Fibroblast of mammary gland (primary cell): ENCODE results near the gene CD44.
A peak's percentile ranks its signal among the peaks of the same experiment; 100 is the strongest.

Experiments
- DNase-seq: peaks from one replicate; pipeline ENCODE4 v3.0.0-alpha.2; 2010; ENCODE audit warnings: low read depth
- H3K4me3 ChIP-seq: 2 replicates; pipeline ENCODE4 v1.5.1; 2011; ENCODE audit warnings: low read depth, mild to moderate bottlenecking, low read length, moderate library complexity; ENCODE audit not compliant: control insufficient read depth
- TF ChIP-seq, protein P1 (sequence below): conservative IDR thresholded peaks from 2 replicates; pipeline ENCODE4 v1.5.1; 2011; ENCODE audit warnings: low read depth, low read length, inconsistent platforms; ENCODE audit not compliant: control insufficient read depth, insufficient read depth

Gene CD44

DNA sequence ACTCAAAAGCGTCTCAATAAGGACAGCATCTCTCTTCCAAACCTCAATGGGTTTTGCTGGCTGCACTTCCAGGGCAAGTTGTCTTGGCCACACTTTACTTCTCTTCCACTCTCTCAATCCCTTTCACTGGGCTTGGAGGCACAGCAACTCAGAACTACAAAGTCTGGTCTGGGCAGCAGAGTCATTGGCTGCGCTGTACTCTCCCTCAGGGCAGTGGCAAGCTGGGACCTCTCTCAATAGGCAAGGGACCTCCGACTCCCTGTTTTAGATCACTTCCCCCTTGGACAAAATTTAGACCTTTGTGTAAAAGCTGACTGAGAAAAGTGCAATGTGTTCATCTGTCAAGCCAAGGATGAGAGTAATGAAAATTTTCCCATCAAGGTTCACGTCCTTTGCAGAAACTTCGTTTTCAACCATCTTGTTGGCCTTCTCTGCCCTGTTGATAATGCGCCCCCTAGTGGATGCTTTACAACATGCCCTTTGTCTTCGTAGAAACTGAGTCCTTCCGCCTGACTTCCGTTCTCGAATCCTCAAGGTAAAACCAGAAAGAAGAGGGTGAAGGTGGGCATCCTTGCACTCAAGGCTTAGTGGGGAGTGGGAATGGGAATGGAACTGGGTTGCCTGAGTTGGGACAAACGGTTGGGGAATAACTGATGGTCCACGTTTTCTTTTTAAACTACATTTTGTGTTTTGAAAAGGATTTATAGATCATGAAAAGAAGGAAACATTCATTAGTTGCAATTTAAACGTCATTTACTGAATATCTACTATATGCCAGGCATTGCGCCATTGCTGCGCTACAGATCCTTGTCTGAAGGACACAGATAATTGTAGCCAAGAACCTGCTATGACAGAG, 99.1 kb downstream of the CD44 start:
- TF ChIP-seq, protein P1, sequence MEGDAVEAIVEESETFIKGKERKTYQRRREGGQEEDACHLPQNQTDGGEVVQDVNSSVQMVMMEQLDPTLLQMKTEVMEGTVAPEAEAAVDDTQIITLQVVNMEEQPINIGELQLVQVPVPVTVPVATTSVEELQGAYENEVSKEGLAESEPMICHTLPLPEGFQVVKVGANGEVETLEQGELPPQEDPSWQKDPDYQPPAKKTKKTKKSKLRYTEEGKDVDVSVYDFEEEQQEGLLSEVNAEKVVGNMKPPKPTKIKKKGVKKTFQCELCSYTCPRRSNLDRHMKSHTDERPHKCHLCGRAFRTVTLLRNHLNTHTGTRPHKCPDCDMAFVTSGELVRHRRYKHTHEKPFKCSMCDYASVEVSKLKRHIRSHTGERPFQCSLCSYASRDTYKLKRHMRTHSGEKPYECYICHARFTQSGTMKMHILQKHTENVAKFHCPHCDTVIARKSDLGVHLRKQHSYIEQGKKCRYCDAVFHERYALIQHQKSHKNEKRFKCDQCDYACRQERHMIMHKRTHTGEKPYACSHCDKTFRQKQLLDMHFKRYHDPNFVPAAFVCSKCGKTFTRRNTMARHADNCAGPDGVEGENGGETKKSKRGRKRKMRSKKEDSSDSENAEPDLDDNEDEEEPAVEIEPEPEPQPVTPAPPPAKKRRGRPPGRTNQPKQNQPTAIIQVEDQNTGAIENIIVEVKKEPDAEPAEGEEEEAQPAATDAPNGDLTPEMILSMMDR, result peak; percentile 76
- peak; percentile 64 for DNase-seq
- no peak overlapping the region for H3K4me3 ChIP-seq

DNA sequence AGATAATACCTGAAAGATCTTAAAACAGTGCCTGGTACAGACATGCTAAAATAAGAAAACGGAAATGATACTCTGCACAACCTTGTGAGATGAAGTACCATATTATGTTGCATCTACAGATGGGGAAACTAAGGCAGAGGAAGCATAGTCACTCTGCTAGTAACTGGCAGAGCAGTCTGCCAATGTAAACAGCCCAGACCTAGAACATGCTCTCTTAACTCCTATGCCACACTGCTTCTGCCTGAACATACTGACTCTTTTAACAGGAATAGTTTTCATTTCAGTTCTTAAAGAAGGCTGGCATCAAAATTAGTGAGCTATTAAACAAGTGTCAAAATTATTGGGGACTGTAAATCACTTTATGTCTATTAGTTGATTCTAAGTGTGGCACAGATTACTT, 99.9 kb downstream of the CD44 start:
- H3K4me3 ChIP-seq, result no peak overlapping the region
- no peak for DNase-seq
- TF ChIP-seq, protein P1, result no peak

DNA sequence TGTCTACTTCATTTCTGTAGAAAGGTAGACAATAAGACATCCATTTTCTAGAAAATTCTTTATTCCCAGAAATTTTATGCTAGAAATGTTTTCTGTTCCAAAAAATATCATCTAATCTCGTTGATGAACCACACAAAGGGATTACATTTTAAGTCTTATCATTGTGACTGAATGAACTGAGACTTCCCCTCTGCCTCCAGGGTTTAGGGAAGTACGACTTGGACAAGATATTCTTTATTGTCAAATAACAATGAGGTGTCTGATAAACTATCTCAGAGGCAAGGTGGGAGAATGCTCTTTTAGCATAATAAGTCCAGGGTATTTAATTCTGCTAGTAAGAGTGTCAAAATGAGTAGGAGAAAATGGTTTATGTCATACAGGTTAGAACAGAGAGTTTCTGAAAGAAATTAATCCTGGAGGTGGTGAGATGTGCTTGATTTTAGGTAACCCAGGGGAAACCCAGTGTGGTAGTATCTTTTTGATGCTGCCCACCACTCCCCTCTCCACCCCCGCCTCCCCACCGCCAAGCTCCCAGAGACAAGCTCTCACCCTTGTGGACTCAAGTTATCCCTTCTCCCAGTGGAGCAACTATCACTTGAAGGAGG, 100.6 kb downstream of the CD44 start:
- no peak overlapping the region for H3K4me3 ChIP-seq
- TF ChIP-seq, protein P1, result no peak
- no peak for DNase-seq

DNA sequence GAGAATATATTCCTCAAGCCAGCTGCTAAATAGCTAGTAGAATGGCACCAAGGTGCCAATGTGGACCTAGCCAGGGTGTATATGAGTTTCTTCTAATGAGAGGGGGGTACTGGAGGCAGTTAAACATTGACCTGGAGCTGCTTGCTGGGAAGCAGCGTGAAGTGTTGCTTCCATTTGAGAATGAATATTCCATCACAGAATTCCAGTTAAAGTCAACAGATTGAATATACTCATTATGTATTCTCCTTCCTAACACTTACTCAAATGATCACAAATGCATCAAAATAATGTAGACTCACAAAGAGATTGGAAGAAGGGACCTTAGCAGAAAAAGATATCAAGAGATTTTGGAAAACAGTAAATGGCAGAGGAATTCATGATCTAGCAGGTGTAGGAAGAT, 102.1 kb downstream of the CD44 start:
- TF ChIP-seq, protein P1, result no peak
- DNase-seq, result no peak
- H3K4me3 ChIP-seq, result no peak overlapping the region

DNA sequence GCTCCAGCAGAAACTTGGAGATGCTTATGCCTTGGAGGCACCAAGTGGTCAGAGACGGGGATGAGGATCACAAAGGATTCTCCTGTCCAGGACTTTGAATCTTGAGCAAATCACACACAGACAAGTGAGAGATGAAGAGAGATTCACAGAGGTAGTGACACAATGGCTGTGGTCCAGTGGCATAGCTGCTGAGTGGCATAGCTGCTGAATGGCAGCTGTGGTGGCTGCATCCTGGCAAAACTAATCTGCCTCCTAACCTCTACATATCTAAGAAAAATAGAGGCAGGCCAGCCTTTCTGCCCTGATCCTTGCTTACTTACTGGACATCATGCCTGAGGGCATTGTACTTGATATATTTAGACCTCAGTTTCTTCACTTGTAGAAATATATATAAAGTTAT, 102.6 kb downstream of the CD44 start:
- H3K4me3 ChIP-seq, result no peak overlapping the region
- TF ChIP-seq, protein P1, result no peak

DNA sequence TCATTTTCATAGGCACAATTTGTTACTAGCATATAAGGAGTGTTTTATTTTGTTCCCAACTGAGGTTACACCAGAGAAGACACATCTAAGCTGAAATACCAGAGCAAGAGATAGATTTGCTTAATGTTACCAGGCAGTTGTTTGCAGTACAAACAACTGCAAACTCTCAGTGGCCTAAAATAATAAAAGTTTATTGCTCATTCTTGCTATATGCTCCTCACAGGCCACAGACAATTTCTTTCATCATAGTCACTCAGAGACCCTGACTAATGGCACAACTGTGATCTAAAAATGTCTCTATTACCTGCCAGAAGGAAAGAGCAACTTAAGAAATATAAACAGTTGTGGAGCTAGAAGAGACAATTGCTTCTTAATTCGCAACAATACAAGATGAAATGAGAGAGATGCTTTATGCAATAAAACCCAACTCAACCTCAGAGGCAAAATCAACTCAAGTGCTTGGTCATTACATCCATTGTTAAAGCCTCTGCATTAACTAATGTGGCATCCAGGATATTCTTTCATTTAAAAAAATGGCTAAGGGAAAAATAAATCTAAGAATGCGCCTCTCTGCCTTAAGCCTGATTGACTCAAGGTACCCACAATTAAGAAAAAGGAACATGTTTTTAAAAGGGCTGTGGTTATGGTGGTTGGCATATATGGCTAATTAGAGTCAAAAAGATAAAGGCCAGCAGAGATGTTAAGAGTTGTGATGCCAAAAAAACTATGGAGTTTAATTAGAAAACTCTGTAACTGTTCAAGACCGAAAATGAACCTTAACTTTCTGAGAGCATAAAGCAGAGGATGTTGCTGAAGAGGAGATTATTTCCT, 103.7 kb downstream of the CD44 start:
- H3K4me3 ChIP-seq, result no peak overlapping the region
- DNase-seq, result no peak
- TF ChIP-seq, protein P1, result no peak

More for the DNA sequence above, 102.6 kb downstream of the CD44 start:
- DNase-seq, result no peak
